ENCODE measurements around the gene SLCO4A1. TPM values are rescaled to one million over a fixed set of nuclear protein-coding genes. Genes with fewer than 3 reads are reported as not detected.

SLCO4A1 gene
- total RNA-seq, 1 experiment from 2014 or later, result 27.0 TPM

GRCh38 chr20:62644802-62645496 lies 2.6 kb downstream of the SLCO4A1 start:
- BruUV-seq (replicated peaks), result no TSS peak
- POLR2A ChIA-PET, result interaction anchor here (0.7 to 4.6 kb wide), 5 partner anchors 15 to 149 kb away, joined by 3 to 100 read pairs (median 6); no protein-coding TSS in a partner anchor
- intact Hi-C loops (cut with micrococcal nuclease), result no loop called here
- no peaks in the 10 kb centered on the region for H3K27me3 Mint-ChIP-seq (ENCODE audit: insufficient read depth, unreplicated experiment)
- no peaks in the 10 kb centered on the region for H3K9me3 Mint-ChIP-seq (ENCODE audit: unreplicated experiment)
- no peak for TF ChIP-seq CTCF (IDR thresholded peaks at IDR 0.05; ENCODE audit: unreplicated experiment)
- CTCF ChIA-PET, result interaction anchor here (0.6 to 3.0 kb wide), 7 partner anchors 29 to 1225 kb away, joined by 3 to 17 read pairs (median 3); no protein-coding TSS in a partner anchor
- peaks cover 11% of the 10 kb centered on the region for H3K36me3 Mint-ChIP-seq (ENCODE audit: insufficient read depth, unreplicated experiment)
- no peak overlapping the region for H3K4me3 Mint-ChIP-seq (ENCODE audit: unreplicated experiment)
- no peak overlapping the region for H3K27ac Mint-ChIP-seq (ENCODE audit: low read depth, unreplicated experiment)
- H3K4me1 Mint-ChIP-seq (ENCODE audit: insufficient read depth, unreplicated experiment), result peaks cover 8% of the 10 kb centered on the region
- DNase-seq (ENCODE audit: unreplicated experiment), result no peak

GRCh38 chr20:62645613-62646012 lies 3.3 kb downstream of the SLCO4A1 start:
- intact Hi-C loops (cut with micrococcal nuclease), result no loop called here
- POLR2A ChIA-PET, result interaction anchor here (0.6 to 2.9 kb wide), 3 partner anchors 22 to 148 kb away, joined by 4 to 8 read pairs (median 6); no protein-coding TSS in a partner anchor
- Mint-ChIP-seq H3K36me3 (ENCODE audit: insufficient read depth, unreplicated experiment) (peaks cover 11% of the 10 kb centered on the region), H3K9me3 (ENCODE audit: unreplicated experiment) (no peaks in the 10 kb centered on the region), H3K27ac (ENCODE audit: low read depth, unreplicated experiment) (no peak overlapping the region), H3K27me3 (ENCODE audit: insufficient read depth, unreplicated experiment) (no peaks in the 10 kb centered on the region), H3K4me3 (ENCODE audit: unreplicated experiment) (no peak overlapping the region), H3K4me1 (ENCODE audit: insufficient read depth, unreplicated experiment) (peaks cover 8% of the 10 kb centered on the region)
- TF ChIP-seq CTCF (IDR thresholded peaks at IDR 0.05; ENCODE audit: unreplicated experiment), result no peak
- no peak for DNase-seq (ENCODE audit: unreplicated experiment)
- CTCF ChIA-PET, result interaction anchor here (1.1 kb wide), 1 partner anchor 29 kb away, joined by 7 read pairs; no protein-coding TSS in a partner anchor
- BruUV-seq (replicated peaks), result no TSS peak

- H3K4me3 Mint-ChIP-seq (ENCODE audit: unreplicated experiment), result no peak overlapping the region
- H3K36me3 Mint-ChIP-seq (ENCODE audit: insufficient read depth, unreplicated experiment), result peaks cover 11% of the 10 kb centered on the region
- no peak for DNase-seq (ENCODE audit: unreplicated experiment)
- ChIA-PET CTCF (interaction anchor here (1.1 to 1.3 kb wide), 2 partner anchors 30 to 144 kb away, joined by 4 to 7 read pairs; no protein-coding TSS in a partner anchor), POLR2A (interaction anchor here (0.9 to 1.5 kb wide), 3 partner anchors 23 to 149 kb away, joined by 3 to 8 read pairs (median 3); partner anchors contain the start of gene MRGBP)
- BruUV-seq (replicated peaks), result no TSS peak
- H3K27ac Mint-ChIP-seq (ENCODE audit: low read depth, unreplicated experiment), result no peak overlapping the region
- no peaks in the 10 kb centered on the region for H3K27me3 Mint-ChIP-seq (ENCODE audit: insufficient read depth, unreplicated experiment)
- intact Hi-C loops (cut with micrococcal nuclease), result no loop called here
- no peaks in the 10 kb centered on the region for H3K9me3 Mint-ChIP-seq (ENCODE audit: unreplicated experiment)
- peaks cover 8% of the 10 kb centered on the region for H3K4me1 Mint-ChIP-seq (ENCODE audit: insufficient read depth, unreplicated experiment)
- no peak for TF ChIP-seq CTCF (IDR thresholded peaks at IDR 0.05; ENCODE audit: unreplicated experiment)
These were observed 4.7 kb downstream of the SLCO4A1 start for GRCh38 chr20:62646851-62647520.
